IMR-90 (cell line): ENCODE measurements around the gene SPTB. TPM values are rescaled to one million over a fixed set of nuclear protein-coding genes. Genes with fewer than 3 reads are reported as not detected.
A peak's percentile ranks its signal among the peaks of the same experiment; 100 is the strongest.

ENCODE experiments used
- ATAC-seq: fragments of 200-7000 bp; cut with Tn5 transposase; 2 replicates; pipeline ENCODE4 v1.9.1; 2020; ENCODE audit warnings: low read depth, mild to moderate bottlenecking, moderate library complexity
- BruUV-seq: library from RNA; stranded (reverse); fragments of 400-500 nt; replicated peaks from 2 replicates; lab custom pipeline; 2021; lab: Mats Ljungman, UMichigan
- CTCF ChIA-PET: fragments of 300-600 bp; formaldehyde crosslinking; extraction: SDS; loops from one replicate; lab custom pipeline; 2021; ENCODE audit warnings: antibody characterized with exemption; lab: Yijun Ruan, JAX
- POLR2A ChIA-PET: fragments of 300-600 bp; sonication (Branson Sonifier 250); formaldehyde crosslinking; loops from one replicate; lab custom pipeline; 2022; ENCODE audit warnings: antibody characterized with exemption; ENCODE audit not compliant: unreplicated experiment; lab: Charles Lee
- DNase-seq: peaks from one replicate; pipeline ENCODE4 v3.0.0; 2013
- H2AFZ ChIP-seq: replicated peaks from 2 replicates; pipeline ENCODE3; 2013; ENCODE audit warnings: low read length, mild to moderate bottlenecking; ENCODE audit not compliant: poor library complexity
- H2AK5ac ChIP-seq: 2 replicates; pipeline ENCODE4 v1.6.1; 2013; ENCODE audit warnings: low read depth, low read length, inconsistent platforms
- H2AK9ac ChIP-seq: replicated peaks from 2 replicates; pipeline ENCODE3; 2013; ENCODE audit warnings: mild to moderate bottlenecking, low read depth, low read length, moderate library complexity; ENCODE audit not compliant: poor library complexity
- H2BK120ac ChIP-seq: 2 replicates; pipeline ENCODE4 v1.6.1; 2013; ENCODE audit warnings: low read depth, low read length, inconsistent platforms
- H2BK15ac ChIP-seq: 3 replicates; pipeline ENCODE4 v1.6.1; 2013; ENCODE audit warnings: low read depth, low read length, inconsistent platforms
- H2BK20ac ChIP-seq: 2 replicates; pipeline ENCODE4 v1.6.1; 2013; ENCODE audit warnings: low read depth, mild to moderate bottlenecking, inconsistent platforms, low read length, moderate library complexity
- H2BK5ac ChIP-seq: 2 replicates; pipeline ENCODE4 v1.6.1; 2013; ENCODE audit warnings: mild to moderate bottlenecking, low read depth, low read length, inconsistent platforms; ENCODE audit not compliant: poor library complexity, severe bottlenecking
- H3K14ac ChIP-seq: replicated peaks from 2 replicates; pipeline ENCODE4 v1.6.1; 2013; ENCODE audit warnings: low read depth, low read length, inconsistent platforms
- H3K18ac ChIP-seq: 2 replicates; pipeline ENCODE4 v1.6.1; 2013; ENCODE audit warnings: low read depth, low read length, control low read depth
- H3K23ac ChIP-seq: 2 replicates; pipeline ENCODE4 v1.6.1; 2013; ENCODE audit warnings: low read depth, low read length, inconsistent platforms
- H3K27ac ChIP-seq: 2 replicates; pipeline ENCODE4 v1.5.1; 2013; ENCODE audit warnings: mild to moderate bottlenecking, control low read depth, low read length; ENCODE audit not compliant: insufficient read depth
- H3K27me3 ChIP-seq: 2 replicates; pipeline ENCODE4 v1.6.1; 2013; ENCODE audit warnings: low read length; ENCODE audit not compliant: control insufficient read depth, insufficient read depth
- H3K36me3 ChIP-seq: 2 replicates; pipeline ENCODE4 v1.6.1; 2013; ENCODE audit warnings: low read length, mixed read lengths; ENCODE audit not compliant: control insufficient read depth, insufficient read depth
- H3K4ac ChIP-seq: 2 replicates; pipeline ENCODE4 v1.6.1; 2013; ENCODE audit warnings: low read depth, low read length, inconsistent platforms
- H3K4me1 ChIP-seq: 2 replicates; pipeline ENCODE4 v1.6.1; 2013; ENCODE audit warnings: low read length, mixed read lengths; ENCODE audit not compliant: control insufficient read depth, insufficient read depth
- H3K4me2 ChIP-seq: 2 replicates; pipeline ENCODE4 v1.6.1; 2013; ENCODE audit warnings: low read depth, mild to moderate bottlenecking, control low read depth, low read length, moderate library complexity
- H3K4me3 ChIP-seq: 2 replicates; pipeline ENCODE4 v1.5.1; 2013; ENCODE audit warnings: low read depth, mild to moderate bottlenecking, control low read depth, low read length, moderate library complexity; ENCODE audit not compliant: insufficient read depth
- H3K56ac ChIP-seq: 2 replicates; pipeline ENCODE4 v1.6.1; 2013; ENCODE audit warnings: low read length, inconsistent platforms; ENCODE audit not compliant: insufficient read depth; ENCODE audit errors: extremely low read depth
- H3K79me1 ChIP-seq, 2 experiments: 2 replicates each; pipeline ENCODE4 v1.6.1; 2013; ENCODE audit warnings: low read length in 2 of 2, inconsistent platforms in 1 of 2, low read depth in 1 of 2
- H3K9ac ChIP-seq: 2 replicates; pipeline ENCODE4 v1.6.1; 2013; ENCODE audit warnings: low read depth, low read length, control low read depth
- H3K9me1 ChIP-seq: 2 replicates; pipeline ENCODE4 v1.6.1; 2013; ENCODE audit warnings: low read length, inconsistent platforms; ENCODE audit not compliant: insufficient read depth
- H3K9me3 ChIP-seq: 2 replicates; pipeline ENCODE4 v1.6.1; 2013; ENCODE audit warnings: low read length; ENCODE audit not compliant: control insufficient read depth, insufficient read depth
- H4K20me1 ChIP-seq: 2 replicates; pipeline ENCODE4 v1.6.1; 2013; ENCODE audit warnings: low read length, inconsistent platforms; ENCODE audit not compliant: insufficient read depth
- H4K5ac ChIP-seq: 2 replicates; pipeline ENCODE4 v1.6.1; 2013; ENCODE audit warnings: mild to moderate bottlenecking, low read depth, low read length, control low read depth
- H4K8ac ChIP-seq, 2 experiments: 2 replicates each; pipeline ENCODE4 v1.6.1; 2013; ENCODE audit warnings: low read depth in 2 of 2, low read length in 2 of 2, control low read depth in 1 of 2, inconsistent platforms in 1 of 2
- H4K91ac ChIP-seq: 2 replicates; pipeline ENCODE4 v1.6.1; 2013; ENCODE audit warnings: low read depth, low read length, inconsistent platforms; ENCODE audit not compliant: insufficient read depth
- CHD1 ChIP-seq: IDR thresholded peaks from 2 replicates; pipeline ENCODE4 v1.6.1; 2012; ENCODE audit warnings: low read depth, low read length, improper control_type of control experiment
- FOS ChIP-seq: fragments of 150-350 bp; IDR thresholded peaks from 2 replicates; pipeline ENCODE4 v1.6.1; 2016; ENCODE audit warnings: low read depth, low read length
- RFX5 ChIP-seq: IDR thresholded peaks from 2 replicates; pipeline ENCODE4 v1.8.0; 2012; ENCODE audit warnings: low read depth, mild to moderate bottlenecking, low read length, moderate library complexity
- WGBS, 2 experiments: methylation state at CpG; one replicate each; pipeline versions ENCODE4 v1.1.5 to v1.1.7; 2013; ENCODE audit warnings: missing lambda C conversion rate in 2 of 2; ENCODE audit not compliant: insufficient read length in 1 of 2; ENCODE audit errors: extremely low coverage in 2 of 2; 5-methylcytosine and 5-hydroxymethylcytosine counted together
- dilution Hi-C: fragments of 300-500 bp; cut with HindIII; formaldehyde crosslinking; loops from one replicate; pipeline ENCODE4 v1.14.3; 2018; ENCODE audit warnings: low sequenced_read_pairs; ENCODE audit not compliant: unreplicated experiment
- in situ Hi-C: fragments of 300-500 bp; cut with MboI; formaldehyde crosslinking; loops from 3 replicates; pipeline ENCODE4 v1.14.3; 2019; ENCODE audit warnings: low sequenced_read_pairs, inconsistent platforms, mixed read lengths
- intact Hi-C: fragments of 100-400 bp; cut with micrococcal nuclease; formaldehyde crosslinking; loops from 2 replicates; pipeline ENCODE4 v1.10.0; 2022
- polyA plus RNA-seq, 3 experiments: library from polyadenylated mRNA; depleted of rRNA; stranded (reverse); fragments of >200 nt; gene quantifications; 2 replicates each; pipeline ENCODE4 v1.2.3, GENCODE V29; 2012; ENCODE audit warnings: low replicate concordance in 1 of 3
- total RNA-seq: library from RNA; depleted of rRNA; stranded (reverse); fragments of >200 nt; gene quantifications from 2 replicates; pipeline ENCODE4 v1.2.3, GENCODE V29; 2012

Gene SPTB
- total and polyA plus RNA-seq, 2 of the 4 experiments (the other 2 are of a cell fraction): under 0.01 to 0.07 TPM

- TF ChIP-seq FOS: no peak
- TF ChIP-seq RFX5: no peak
- no peak for TF ChIP-seq CHD1
- Histone ChIP-seq H2AK5ac (peak overlapping the region; percentile 51), H4K20me1 (0 out of 2 replicates have a peak, but pooled peaks cover 4% of the 10 kb centered on the region), H3K4me1 (peaks cover 40% of the 10 kb centered on the region), H2BK20ac (peak overlapping the region; percentile 66), H3K4me3 (no peak overlapping the region), H3K56ac (no peak overlapping the region), H3K9me1 (peaks cover 26% of the 10 kb centered on the region), H3K23ac (peak overlapping the region; percentile 48; the same call in 1 of the 2 replicates), H2BK120ac (peak overlapping the region; percentile 89), H4K8ac (peak overlapping the region; percentile 10 to 43; a peak in 2 of 4 replicates), H3K27ac (peak overlapping the region; percentile 64; the same call in 1 of the 2 replicates), H4K5ac (peak overlapping the region; percentile 8), H4K91ac (peak overlapping the region; percentile 79), H3K14ac (peak overlapping the region; percentile 88), H3K4me2 (no peak overlapping the region), H2BK5ac (peak overlapping the region; percentile 9), H2BK15ac (peak overlapping the region; percentile 46; the same call in 1 of the 3 replicates), H3K79me1 (no peaks in the 10 kb centered on the region), H2AK9ac (peak overlapping the region; percentile 6), H3K4ac (peak overlapping the region; percentile 82), H3K18ac (peak overlapping the region; percentile 53), H3K9me3 (0 out of 2 replicates have a peak, but pooled peaks cover 2% of the 10 kb centered on the region), H3K9ac (no peak overlapping the region), H2AFZ (no peak overlapping the region), H3K36me3 (no peaks in the 10 kb centered on the region), H3K27me3 (peaks cover 8% of the 10 kb centered on the region; the same call in 1 of the 2 replicates)
- dilution Hi-C loops: no loop called here
- in situ Hi-C loops: no loop called here
- ATAC-seq: no peak
- DNase-seq: no peak
- no CpG with 5 or more reads among the region's 3 CpGs for WGBS, 2 experiments
- CTCF ChIA-PET: interaction anchor here (1.1 kb wide), 1 partner anchor 128 kb away, joined by 3 read pairs; no protein-coding TSS in a partner anchor
- intact Hi-C loops: no loop called here
- POLR2A ChIA-PET: no interaction called here
- BruUV-seq: no TSS peak
Observed at GRCh38 chr14:64757601-64758000, 122.1 kb downstream of the SPTB start.
